HepG2 (cell line): ENCODE results near the gene CEP55. TPM values are rescaled to one million over a fixed set of nuclear protein-coding genes. Genes with fewer than 3 reads are reported as not detected.

Experiments used
- ATAC-seq: fragments of 200-7000 bp; cut with Tn5 transposase; 3 replicates; pipeline ENCODE4 v1.9.1; 2020; ENCODE audit warnings: mild to moderate bottlenecking, moderate library complexity
- BruUV-seq: library from RNA; stranded (reverse); fragments of 400-500 nt; replicated peaks from 2 replicates; lab custom pipeline; 2021; lab: Mats Ljungman, UMichigan
- CTCF ChIA-PET: fragments of 300-600 bp; formaldehyde crosslinking; extraction: SDS; loops from one replicate; lab custom pipeline; 2021; ENCODE audit warnings: low total read pairs, inconsistent platforms, low intra/inter-chr PET ratio; lab: Yijun Ruan, JAX
- POLR2A ChIA-PET: fragments of 350-600 bp; sonication (Branson Sonifier 250); formaldehyde crosslinking; loops from one replicate; lab custom pipeline; 2020; ENCODE audit warnings: antibody characterized with exemption, inconsistent platforms; lab: Yijun Ruan, JAX
- DNase-seq: peaks from one replicate; pipeline ENCODE4 v3.0.0-alpha.2; 2015; ENCODE audit warnings: low spot score
- FAIRE-seq: peaks from 3 replicates; lab custom pipeline; 2011; peaks lifted over from hg19 to GRCh38; lab: Jason Lieb, UNC
- H2AFZ ChIP-seq: one replicate; pipeline ENCODE4 v1.6.1; 2011; ENCODE audit warnings: low read length, inconsistent platforms
- H3K27ac ChIP-seq: fragments of 300-600 bp; 3 replicates; pipeline ENCODE4 v1.8.0; 2011; ENCODE audit warnings: mixed run types, mild to moderate bottlenecking, mixed read lengths, low read length, inconsistent platforms; ENCODE audit not compliant: insufficient read depth; ENCODE audit errors: extremely low read length
- H3K27me3 ChIP-seq, 2 experiments: fragments of 200-600 bp in 1 of 2; 2 replicates in 1 of 2; 3 replicates in 1 of 2; pipeline versions ENCODE4 v1.6.0 to v1.8.0; 2011; ENCODE audit warnings: low read length in 2 of 2, mild to moderate bottlenecking in 2 of 2, moderate library complexity in 2 of 2, inconsistent platforms in 1 of 2; ENCODE audit not compliant: insufficient read depth in 2 of 2, control insufficient read depth in 1 of 2
- H3K36me3 ChIP-seq, 2 experiments: fragments of 200-600 bp in 1 of 2; replicated peaks in 1 of 2; 2 replicates in 1 of 2; 3 replicates in 1 of 2; pipeline versions ENCODE4 v1.5.1 to v1.8.0; 2011; ENCODE audit warnings: low read length in 2 of 2, inconsistent platforms in 1 of 2; ENCODE audit not compliant: insufficient read depth in 2 of 2, control insufficient read depth in 1 of 2
- H3K4me1 ChIP-seq: 2 replicates; pipeline ENCODE4 v1.5.1; 2012; ENCODE audit warnings: low read length, inconsistent platforms; ENCODE audit not compliant: insufficient read depth
- H3K4me2 ChIP-seq: 2 replicates; pipeline ENCODE4 v1.6.0; 2011; ENCODE audit warnings: low read depth, low read length, inconsistent platforms
- H3K4me3 ChIP-seq, 3 experiments: fragments of 200-600 bp in 1 of 3; sonication (generic), shearing (Covaris generic) in 1 of 3; replicated peaks in 1 of 3; 2 replicates each; pipeline ENCODE4 v1.5.1; 2011 to 2016; ENCODE audit warnings: low read length in 3 of 3, inconsistent platforms in 2 of 3, low read depth in 2 of 3, mild to moderate bottlenecking in 2 of 3, control low read depth in 1 of 3, mixed read lengths in 1 of 3; ENCODE audit not compliant: insufficient read depth in 1 of 3
- H3K79me2 ChIP-seq: one replicate; pipeline ENCODE4 v1.6.1; 2011; ENCODE audit warnings: low read length, inconsistent platforms; ENCODE audit not compliant: insufficient read depth
- H3K9ac ChIP-seq: 2 replicates; pipeline ENCODE4 v1.6.0; 2011; ENCODE audit warnings: mild to moderate bottlenecking, low read depth, low read length, inconsistent platforms; ENCODE audit not compliant: insufficient read depth
- H3K9me3 ChIP-seq: 2 replicates; pipeline ENCODE4 v1.5.1; 2012; ENCODE audit warnings: mild to moderate bottlenecking, low read length
- H4K20me1 ChIP-seq: 2 replicates; pipeline ENCODE4 v1.6.0; 2011; ENCODE audit warnings: inconsistent platforms, mild to moderate bottlenecking, low read length, moderate library complexity; ENCODE audit not compliant: insufficient read depth
- ARID2 ChIP-seq: sonication (generic); formaldehyde crosslinking; IDR thresholded peaks from 2 replicates; pipeline ENCODE4 v1.8.1; 2022; ENCODE audit warnings: mild to moderate bottlenecking, missing genetic modification reagents, borderline replicate concordance
- MED8 ChIP-seq: sonication (generic); formaldehyde crosslinking; IDR thresholded peaks from 2 replicates; pipeline ENCODE4 v1.8.1; 2023; ENCODE audit warnings: mild to moderate bottlenecking, missing genetic modification reagents; ENCODE audit not compliant: insufficient replicate concordance
- PHF20 ChIP-seq: sonication (generic); formaldehyde crosslinking; IDR thresholded peaks from 2 replicates; pipeline ENCODE4 v1.5.0; 2020; ENCODE audit warnings: mild to moderate bottlenecking, missing genetic modification reagents
- RXRA ChIP-seq: sonication (generic); formaldehyde crosslinking; IDR thresholded peaks from 2 replicates; pipeline ENCODE4 v1.5.1; 2020; ENCODE audit warnings: missing genetic modification reagents
- ZMYM2 ChIP-seq: sonication (generic); formaldehyde crosslinking; IDR thresholded peaks from 2 replicates; pipeline ENCODE4 v1.8.0; 2022; ENCODE audit warnings: mild to moderate bottlenecking, missing genetic modification reagents
- ZNF101 ChIP-seq: sonication (generic); formaldehyde crosslinking; IDR thresholded peaks from 2 replicates; pipeline ENCODE4 v1.4.0; 2020; ENCODE audit warnings: mild to moderate bottlenecking, low read depth, missing genetic modification reagents, borderline replicate concordance
- ZNF224 ChIP-seq: sonication (generic); formaldehyde crosslinking; IDR thresholded peaks from 2 replicates; pipeline ENCODE4 v1.5.0; 2020; ENCODE audit warnings: mild to moderate bottlenecking, missing genetic modification reagents
- ZNF569 ChIP-seq: sonication (generic); formaldehyde crosslinking; IDR thresholded peaks from 2 replicates; pipeline ENCODE4 v1.5.0; 2020; ENCODE audit warnings: mild to moderate bottlenecking, missing genetic modification reagents, moderate library complexity, borderline replicate concordance
- WGBS: methylation state at CpG from one replicate; pipeline ENCODE4 v1.1.6; 2017; ENCODE audit warnings: low lambda C conversion rate; 5-methylcytosine and 5-hydroxymethylcytosine counted together
- in situ Hi-C: cut with HindIII; loops from 2 replicates; pipeline ENCODE4 v1.10.0; 2017; ENCODE audit warnings: low pct_unique_long_range_greater_than_20kb; ENCODE audit not compliant: extremely low pct_ligation_motif_present
- intact Hi-C: fragments of 100-400 bp; cut with micrococcal nuclease; formaldehyde crosslinking; loops from one replicate; pipeline ENCODE4 v1.10.0; 2022; ENCODE audit not compliant: unreplicated experiment
- polyA plus RNA-seq, 8 experiments: library from polyadenylated mRNA; depleted of rRNA in 3 of 8; stranded (reverse) in 7 of 8; unstranded in 1 of 8; fragments of >200 nt; fragmentation: Illumina TruSeq in 4 of 8; extraction: Trizol in 4 of 8; gene quantifications; 2 replicates each; pipeline versions ENCODE4 v1.2.1 to v1.2.3, GENCODE V29; 2011 to 2016; ENCODE audit warnings: low read depth in 4 of 8, missing spikeins in 1 of 8, mixed read lengths in 1 of 8; ENCODE audit not compliant: insufficient read depth in 1 of 8
- total RNA-seq, 5 experiments: library from RNA; depleted of rRNA; stranded (reverse); fragments of >200 nt; fragmentation: Illumina TruSeq; extraction: Trizol; gene quantifications; 2 replicates each; pipeline ENCODE4 v1.2.3, GENCODE V29; 2016; ENCODE audit warnings: low read depth in 1 of 5

The CEP55 gene
- total and polyA plus RNA-seq, 2 of the 13 experiments (the other 11 are each of a cell fraction or from before 2014, with no cell fraction given) = 6.5 to 17.1 TPM

DNA sequence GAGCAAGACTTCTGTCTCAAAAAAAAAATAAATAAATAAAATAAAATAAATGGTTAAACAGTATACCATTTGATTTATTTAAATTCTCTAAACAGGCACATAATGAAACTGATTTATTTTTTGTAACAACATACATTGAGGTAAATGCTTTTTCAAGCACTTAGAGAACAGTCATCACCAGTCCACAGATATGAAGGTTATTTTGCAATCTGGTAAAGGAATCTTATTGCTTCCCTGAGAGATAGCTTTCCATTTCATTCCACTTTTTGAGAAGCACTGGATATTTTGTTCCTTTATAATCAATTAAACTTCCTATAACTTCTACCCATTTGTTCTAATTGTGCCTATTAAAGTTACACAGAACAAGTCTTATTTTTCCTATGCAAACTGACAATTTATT lies 5.2 kb downstream of the CEP55 start:
- BruUV-seq = no TSS peak
- Histone ChIP-seq H3K79me2 (peaks cover 1% of the 10 kb centered on the region), H3K4me1 (peaks cover 19% of the 10 kb centered on the region; the same call in 1 of the 2 replicates), H3K27ac (no peak overlapping the region), H4K20me1 (no peaks in the 10 kb centered on the region), H3K9me3 (no peaks in the 10 kb centered on the region), H3K4me2 (no peak overlapping the region), H2AFZ (no peak overlapping the region), H3K36me3 (peaks cover 1 to 15% of the 10 kb centered on the region in 2 experiments; a peak in 3 of 5 replicates), H3K4me3 (no peak overlapping the region), H3K9ac (no peak overlapping the region), H3K27me3 (no peaks in the 10 kb centered on the region; a peak in 1 of 5 replicates)
- FAIRE-seq = no peak
- ATAC-seq = no peak
- intact Hi-C loops = no loop called here
- in situ Hi-C loops = no loop called here
- TF ChIP-seq ARID2 (CRISPR knock-in tag) = no peak
- TF ChIP-seq ZNF101 (CRISPR knock-in tag) = no peak
- no peak for TF ChIP-seq ZNF569 (CRISPR knock-in tag)
- ChIA-PET CTCF (no interaction called here), POLR2A (no interaction called here)
- no peak for DNase-seq

DNA sequence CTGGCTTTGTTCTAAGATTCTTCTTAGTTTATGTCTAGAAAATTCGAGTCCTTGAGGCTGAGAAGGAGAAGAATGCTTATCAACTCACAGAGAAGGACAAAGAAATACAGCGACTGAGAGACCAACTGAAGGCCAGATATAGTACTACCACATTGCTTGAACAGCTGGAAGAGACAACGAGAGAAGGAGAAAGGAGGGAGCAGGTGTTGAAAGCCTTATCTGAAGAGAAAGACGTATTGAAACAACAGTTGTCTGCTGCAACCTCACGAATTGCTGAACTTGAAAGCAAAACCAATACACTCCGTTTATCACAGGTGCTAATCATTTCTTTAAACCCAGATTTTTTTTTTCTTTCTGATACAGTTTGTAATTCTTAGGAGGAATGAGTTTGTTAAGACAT lies 6.7 kb downstream of the CEP55 start:
- Histone ChIP-seq H3K9me3 (no peaks in the 10 kb centered on the region), H3K9ac (no peak overlapping the region), H3K27ac (no peak overlapping the region), H2AFZ (no peak overlapping the region), H3K36me3 (peaks cover 1 to 18% of the 10 kb centered on the region in 2 experiments; a peak in 3 of 5 replicates), H3K27me3 (no peaks in the 10 kb centered on the region), H3K79me2 (peaks cover under 1% of the 10 kb centered on the region), H4K20me1 (no peaks in the 10 kb centered on the region), H3K4me3 (no peak overlapping the region), H3K4me2 (no peak overlapping the region), H3K4me1 (peaks cover 6% of the 10 kb centered on the region; the same call in 1 of the 2 replicates)
- CTCF ChIA-PET = no interaction called here
- in situ Hi-C loops = no loop called here
- POLR2A ChIA-PET = no interaction called here
- no peak for TF ChIP-seq PHF20 (CRISPR knock-in tag)
- no peak for TF ChIP-seq MED8 (CRISPR knock-in tag)
- no peak for TF ChIP-seq RXRA (CRISPR knock-in tag)
- no peak for TF ChIP-seq ZMYM2 (CRISPR knock-in tag)
- no peak for TF ChIP-seq ZNF224
- ATAC-seq (no peak), DNase-seq (no peak), FAIRE-seq (no peak)
- BruUV-seq = no TSS peak
- intact Hi-C loops = no loop called here
- 91% methylated on average over 6 of the region's 6 CpGs for WGBS
